Measurements from ENCODE around the gene PHLDB2.

GRCh38 chr3:111928613-111929012 is 69.5 kb downstream of the PHLDB2 start:
- TF ChIP-seq POLR2A (IDR thresholded peaks at IDR 0.05; ENCODE audit: low read length) = no peak
- no peak for TF ChIP-seq GATA1 (IDR thresholded peaks at IDR 0.05; ENCODE audit: low read depth, low read length)
